Mononuclear cell (primary cell): ENCODE data around the gene CARNS1. TPM values are rescaled to one million over a fixed set of nuclear protein-coding genes. Genes with fewer than 3 reads are reported as not detected.
"Not testable (repeated sequence)": the region's sequence is repeated elsewhere in the genome, so short reads cannot be mapped to it uniquely, and the experiment has no call there.

Experiments used
- H3K27me3 ChIP-seq: 2 replicates; pipeline ENCODE4 v1.6.0; 2011; ENCODE audit warnings: low read length, control low read depth; ENCODE audit not compliant: insufficient read depth
- H3K4me1 ChIP-seq: 2 replicates; pipeline ENCODE4 v1.5.1; 2011; ENCODE audit warnings: mild to moderate bottlenecking, low read length, control low read depth; ENCODE audit not compliant: insufficient read depth
- H3K4me3 ChIP-seq: 2 replicates; pipeline ENCODE4 v1.5.1; 2011; ENCODE audit warnings: mild to moderate bottlenecking, low read length, moderate library complexity
- H3K9me3 ChIP-seq: 2 replicates; pipeline ENCODE4 v1.5.1; 2011; ENCODE audit warnings: low read depth, mild to moderate bottlenecking, control low read depth, low read length
- total RNA-seq: library from RNA; depleted of rRNA; stranded (reverse); fragments of >200 nt; gene quantifications from one replicate; pipeline ENCODE4 v1.2.3, GENCODE V29; 2012

The CARNS1 gene
- total RNA-seq, 1 donor = 3.3 TPM

DNA sequence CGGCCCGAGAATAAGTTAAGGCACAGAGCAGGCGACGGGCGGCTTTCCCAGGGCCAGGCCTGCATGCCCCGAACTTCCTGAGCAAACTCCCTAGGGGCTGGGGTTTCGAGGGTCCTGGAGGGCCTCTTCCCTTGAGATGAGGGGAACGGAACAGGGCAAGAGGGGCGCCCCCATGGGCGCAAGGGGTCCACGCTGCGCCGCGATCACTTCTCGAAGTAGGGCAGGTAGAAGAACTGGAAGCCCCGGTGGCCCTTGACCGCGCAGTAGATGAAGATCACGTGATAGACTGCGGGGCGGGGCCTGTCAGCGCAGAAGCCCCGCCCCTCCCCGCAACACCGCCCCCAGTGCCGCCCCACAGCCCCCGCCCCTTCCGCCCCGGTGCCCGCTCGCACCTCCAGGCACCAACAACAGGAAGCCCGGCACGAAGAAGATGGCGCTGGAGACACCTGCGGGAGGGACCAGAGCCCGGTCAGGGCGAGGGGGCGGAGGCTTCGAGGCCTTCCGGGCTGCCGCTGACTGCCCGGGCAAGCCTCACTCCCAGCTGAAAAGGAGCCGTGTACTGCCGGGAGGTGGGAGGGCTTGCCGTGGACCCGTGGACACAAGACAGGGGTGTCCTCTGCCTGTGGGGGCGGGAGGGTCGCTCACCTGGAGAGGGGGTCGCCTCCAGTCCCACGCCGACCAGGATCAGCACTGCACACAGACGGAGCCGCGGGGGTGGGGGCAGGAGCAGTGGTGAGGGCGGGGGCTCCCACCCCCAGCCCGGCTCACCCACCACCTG, 49.1 kb downstream of the CARNS1 start:
- peak overlapping the region; percentile 59 for H3K4me3 ChIP-seq
- H3K4me1 ChIP-seq = peaks cover 59% of the 10 kb centered on the region
- no peaks in the 10 kb centered on the region for H3K9me3 ChIP-seq
- H3K27me3 ChIP-seq = no peaks in the 10 kb centered on the region

DNA sequence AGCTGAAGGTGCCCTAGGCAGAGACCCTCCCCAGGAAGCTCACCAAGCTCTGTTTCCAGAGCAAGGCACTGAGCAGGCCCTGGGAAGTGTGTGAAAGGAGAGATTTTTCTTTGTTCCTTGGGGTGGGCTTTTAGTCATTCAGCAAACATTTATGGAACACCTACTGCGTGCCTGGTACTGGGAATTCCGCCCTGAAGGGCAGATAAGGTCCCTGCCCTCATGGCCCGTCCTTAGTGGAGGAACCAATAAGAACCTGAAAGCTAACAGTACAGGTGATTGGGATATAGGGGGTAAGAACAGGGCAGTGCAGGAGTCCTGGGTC, 49.7 kb downstream of the CARNS1 start:
- peaks cover 60% of the 10 kb centered on the region for H3K4me1 ChIP-seq
- no peaks in the 10 kb centered on the region for H3K27me3 ChIP-seq
- peak overlapping the region; percentile 59 for H3K4me3 ChIP-seq
- no peaks in the 10 kb centered on the region for H3K9me3 ChIP-seq

DNA sequence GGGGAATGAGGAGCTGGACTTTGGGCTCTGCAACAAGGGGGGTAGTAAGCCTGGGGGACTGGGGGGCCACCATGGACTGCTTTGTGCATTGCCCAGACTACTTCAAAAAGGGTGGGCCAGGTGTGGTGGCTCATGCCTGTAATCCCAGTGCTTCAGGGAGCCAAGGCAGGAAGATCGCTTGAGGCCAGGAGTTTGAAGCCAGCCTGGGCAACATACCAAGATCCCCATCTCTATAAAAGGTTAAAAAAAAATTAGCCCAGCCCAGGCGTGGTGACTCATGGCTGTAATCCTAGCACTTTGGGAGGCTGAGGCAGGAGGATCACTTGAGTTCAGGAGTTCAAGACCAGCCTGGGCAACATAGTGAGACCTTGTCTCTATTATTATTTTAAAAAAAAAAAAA, 50.1 kb downstream of the CARNS1 start:
- H3K9me3 ChIP-seq, H3K27me3 ChIP-seq: not testable (repeated sequence)
- Histone ChIP-seq H3K4me1 (peaks cover 60% of the 10 kb centered on the region), H3K4me3 (peak overlapping the region; percentile 59)

DNA sequence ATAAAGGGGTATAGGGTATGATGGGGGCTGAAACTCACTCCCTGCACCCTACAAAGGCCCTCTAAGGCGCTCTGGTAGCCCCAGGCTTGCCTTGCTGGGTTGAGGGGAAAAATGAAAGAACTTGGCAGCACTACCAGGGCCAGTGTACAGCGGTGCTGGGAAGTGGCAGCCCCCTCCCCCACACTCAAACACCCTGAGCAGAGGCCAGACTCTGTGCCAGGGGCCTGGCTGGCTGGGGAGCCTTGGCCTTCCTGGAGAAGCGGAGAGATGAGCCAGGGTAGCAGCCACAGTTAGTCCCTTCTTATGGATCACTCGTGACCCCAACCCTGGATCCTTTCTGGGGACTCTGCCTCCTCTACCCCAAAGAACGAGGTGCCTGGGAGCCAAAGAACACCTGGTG, 50.9 kb downstream of the CARNS1 start:
- Histone ChIP-seq H3K9me3 (no peaks in the 10 kb centered on the region), H3K27me3 (no peaks in the 10 kb centered on the region), H3K4me1 (peaks cover 56% of the 10 kb centered on the region), H3K4me3 (no peak overlapping the region)

DNA sequence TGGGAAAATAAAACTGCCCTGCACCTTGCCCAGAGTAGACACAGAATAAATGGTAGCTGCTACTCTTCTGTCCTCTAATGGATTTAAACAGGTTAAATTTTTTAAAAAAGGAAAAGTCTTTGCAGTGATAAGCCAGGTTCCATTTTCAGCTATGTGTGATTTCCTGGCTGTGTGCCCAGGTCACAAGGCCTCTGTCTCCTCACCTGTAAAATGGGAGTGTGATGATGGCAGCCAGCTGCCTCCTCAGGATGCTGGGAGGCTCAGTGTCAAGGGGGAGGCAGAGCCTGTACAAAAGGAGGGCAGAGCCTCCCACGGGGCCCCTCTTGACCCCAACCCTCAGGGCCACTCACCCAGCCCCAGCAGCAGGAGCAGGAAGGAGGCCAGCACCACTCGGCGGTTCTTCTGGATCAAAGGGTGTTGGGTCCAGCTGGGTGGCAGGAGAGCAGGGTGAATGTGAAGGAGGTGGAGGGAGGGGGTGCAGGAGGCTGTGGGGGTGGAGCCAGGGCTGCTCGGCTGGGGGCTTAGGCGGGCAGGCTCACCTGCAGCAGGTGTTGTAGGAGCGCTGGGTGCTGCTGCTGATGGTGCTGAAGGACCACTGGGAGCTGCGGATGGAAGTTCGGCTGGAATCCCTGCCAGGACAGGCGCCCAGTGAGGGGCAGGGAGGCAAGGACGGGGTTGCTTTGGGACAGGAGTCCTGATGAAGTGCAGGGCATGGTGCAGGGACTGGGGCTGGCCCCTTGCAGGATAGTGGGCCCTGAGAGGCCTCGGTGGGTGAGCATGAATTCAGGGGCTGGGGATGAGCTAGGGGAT, 51.7 kb downstream of the CARNS1 start:
- Histone ChIP-seq H3K27me3 (no peaks in the 10 kb centered on the region), H3K4me1 (peaks cover 56% of the 10 kb centered on the region), H3K4me3 (no peak overlapping the region), H3K9me3 (no peaks in the 10 kb centered on the region)

DNA sequence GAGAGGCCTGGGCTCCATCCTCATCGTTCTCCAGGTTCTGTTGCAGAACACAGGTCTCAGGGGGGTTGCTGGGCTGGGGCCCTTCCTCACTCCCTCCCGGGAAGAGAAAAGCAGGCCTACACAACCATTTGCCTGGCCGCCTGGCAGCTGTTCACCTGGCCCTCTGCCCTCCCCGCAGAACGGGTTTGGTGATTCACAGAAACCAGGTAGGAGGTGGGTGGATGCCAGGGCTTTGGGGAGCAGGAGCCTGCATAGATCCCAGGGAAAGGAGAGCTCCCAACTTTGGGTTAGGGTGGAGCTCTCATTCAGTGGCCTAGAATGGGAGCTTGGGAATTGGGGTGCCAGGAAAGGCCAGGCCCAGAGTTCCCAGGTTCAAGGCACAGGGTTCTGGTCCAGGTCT, 52.6 kb downstream of the CARNS1 start:
- Histone ChIP-seq H3K4me1 (peaks cover 56% of the 10 kb centered on the region), H3K9me3 (no peaks in the 10 kb centered on the region), H3K4me3 (peak overlapping the region; percentile 62), H3K27me3 (no peaks in the 10 kb centered on the region)

DNA sequence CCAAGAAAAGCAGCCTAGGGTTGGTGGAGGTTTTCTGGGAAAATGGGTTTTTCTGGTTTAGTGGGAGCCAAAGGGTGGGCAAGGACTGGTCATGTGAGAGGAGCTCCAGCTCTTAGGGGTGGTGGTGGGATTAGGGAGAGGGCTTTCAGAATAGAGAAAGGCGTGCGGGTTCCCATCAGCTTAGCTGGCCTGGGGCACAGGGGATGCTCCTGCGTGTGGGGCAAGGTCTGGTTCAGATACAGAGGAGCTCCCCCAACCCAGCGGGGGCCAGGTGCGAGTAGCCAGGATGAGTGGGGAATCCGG, 52.9 kb downstream of the CARNS1 start:
- H3K27me3 ChIP-seq = no peaks in the 10 kb centered on the region
- no peaks in the 10 kb centered on the region for H3K9me3 ChIP-seq
- peaks cover 53% of the 10 kb centered on the region for H3K4me1 ChIP-seq
- peak overlapping the region; percentile 62 for H3K4me3 ChIP-seq

DNA sequence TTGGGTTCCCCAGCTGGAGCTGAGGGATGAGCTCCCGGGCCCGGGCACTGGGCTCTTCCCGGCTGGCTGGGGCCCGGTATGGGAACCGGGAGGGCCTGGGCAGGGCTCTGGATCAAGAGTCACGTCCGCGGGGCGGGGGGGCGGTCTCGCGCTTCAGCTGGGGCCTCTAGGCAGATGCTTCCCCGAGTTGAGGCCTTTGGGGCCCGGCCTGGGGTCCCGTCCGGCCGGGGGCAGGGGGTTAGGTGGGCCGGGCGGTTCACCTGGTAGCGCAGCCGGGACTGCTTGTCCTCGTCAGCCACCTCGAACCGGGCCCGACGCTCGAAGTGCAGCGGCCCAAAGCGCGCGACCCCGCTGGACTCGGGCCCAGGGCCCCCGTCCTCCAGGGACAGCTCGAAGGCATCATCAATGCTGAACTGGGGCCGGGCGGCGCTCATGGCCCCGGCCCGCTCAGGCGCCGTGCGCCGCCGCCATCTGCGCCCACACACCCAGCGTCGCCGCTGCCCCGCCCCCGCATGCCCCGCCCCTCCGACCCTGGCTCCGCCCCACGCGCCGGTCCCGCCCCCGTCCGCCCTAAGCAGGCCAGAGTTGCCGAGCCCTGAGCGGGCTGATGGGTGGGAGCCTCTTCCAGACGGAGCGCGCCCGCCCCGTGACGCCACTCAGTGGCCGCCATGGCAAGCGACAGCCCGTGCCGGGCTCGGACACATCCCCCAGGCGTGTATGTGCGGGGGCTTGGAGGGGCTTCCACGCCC, 53.5 kb downstream of the CARNS1 start, which contains the start of gene TMEM134:
Gene TMEM134 (minus strand): TSS at position 493 of the 749 bp plus-strand sequence. CDS start 59 bp downstream, at position 434.
- Histone ChIP-seq H3K9me3 (no peaks in the 10 kb centered on the region), H3K27me3 (no peaks in the 10 kb centered on the region), H3K4me1 (peaks cover 48% of the 10 kb centered on the region), H3K4me3 (peak within 1 kb of the TSS; percentile 62)

DNA sequence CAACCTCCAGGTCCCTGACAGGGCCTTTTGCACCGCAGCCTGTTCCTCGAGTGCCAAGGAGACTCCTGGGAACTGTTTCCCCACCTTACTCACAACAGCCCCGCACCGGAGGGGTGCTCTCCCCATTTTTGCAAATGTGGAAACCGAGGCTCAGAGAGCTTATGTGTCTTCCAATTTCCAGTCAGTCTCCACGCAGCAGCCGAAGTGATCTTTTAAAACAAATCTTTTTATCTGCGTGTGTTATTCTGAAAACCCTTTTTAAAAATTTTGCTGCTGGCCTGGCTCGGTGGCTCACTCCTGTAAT, 54.0 kb downstream of the CARNS1 start:
- Histone ChIP-seq H3K27me3 (no peaks in the 10 kb centered on the region), H3K4me1 (peaks cover 42% of the 10 kb centered on the region), H3K9me3 (no peaks in the 10 kb centered on the region), H3K4me3 (peak overlapping the region; percentile 51)

DNA sequence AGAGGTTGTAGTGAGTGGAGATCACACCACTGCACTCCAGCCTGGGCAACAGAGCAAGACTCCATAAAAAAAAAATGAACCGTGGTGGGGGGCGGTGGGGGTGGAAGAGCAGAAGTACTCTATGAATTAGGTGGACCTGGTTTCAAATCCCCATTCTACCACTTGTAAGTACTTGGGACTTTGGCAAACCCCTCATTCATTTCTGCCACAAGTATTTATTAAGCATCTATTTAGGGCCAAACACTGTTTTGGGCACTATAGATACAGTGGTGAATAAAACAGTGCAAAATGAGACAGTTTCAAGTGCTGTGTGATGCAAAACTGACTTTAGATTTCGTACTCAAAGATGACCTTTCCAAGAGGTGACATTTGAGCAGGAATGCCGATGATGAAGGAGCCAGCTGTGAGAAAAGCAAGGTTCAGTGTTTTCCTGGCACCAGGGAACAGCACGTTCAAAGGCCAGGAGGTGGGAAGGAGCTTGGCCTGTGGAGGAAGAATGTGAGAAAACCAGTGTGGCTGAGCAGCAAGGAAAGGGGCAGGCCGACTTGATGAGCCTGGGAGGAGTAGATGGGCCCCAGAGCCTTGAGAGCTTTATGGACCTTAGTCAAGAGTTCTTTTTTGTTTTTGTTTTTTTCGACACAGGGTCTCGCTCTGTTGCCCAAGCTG, 55.0 kb downstream of the CARNS1 start:
- no peak overlapping the region for H3K4me3 ChIP-seq
- no peaks in the 10 kb centered on the region for H3K27me3 ChIP-seq
- H3K9me3 ChIP-seq = no peaks in the 10 kb centered on the region
- peaks cover 37% of the 10 kb centered on the region for H3K4me1 ChIP-seq

DNA sequence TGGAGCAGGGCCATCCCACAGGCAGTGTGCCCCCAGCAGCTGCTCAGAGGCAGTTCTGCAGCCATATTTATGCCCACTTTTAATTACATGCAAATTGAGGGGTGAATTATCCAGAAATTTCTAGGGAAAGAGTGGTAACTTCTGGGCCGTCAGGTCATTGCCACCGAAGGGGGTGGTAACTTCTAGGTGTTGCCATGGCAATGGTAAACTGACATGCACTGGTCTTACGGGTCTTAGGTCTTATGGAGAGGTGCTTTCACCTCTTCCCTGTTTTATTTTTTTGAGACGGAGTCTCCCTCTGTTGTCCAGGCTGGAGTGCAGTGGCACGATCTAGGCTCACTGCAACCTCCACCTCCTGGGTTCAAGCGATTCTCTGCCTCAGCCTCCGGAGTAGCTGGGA, 57.4 kb downstream of the CARNS1 start:
- no peaks in the 10 kb centered on the region for H3K27me3 ChIP-seq
- H3K9me3 ChIP-seq = no peaks in the 10 kb centered on the region
- no peak overlapping the region for H3K4me3 ChIP-seq
- H3K4me1 ChIP-seq = peaks cover 16% of the 10 kb centered on the region

Other genes starting within 250 kb of the CARNS1 start
- 185 TPM for gene GRK2, start 149.2 kb upstream of the CARNS1 start, total RNA-seq
- 48.4 TPM for gene ANKRD13D, start 126.4 kb upstream of the CARNS1 start, total RNA-seq
- 4.6 TPM for gene SSH3, start 112.1 kb upstream of the CARNS1 start, total RNA-seq
- 33.9 TPM for gene POLD4, start 62.1 kb upstream of the CARNS1 start, total RNA-seq
- gene CLCF1, start 42.1 kb upstream of the CARNS1 start, total RNA-seq = 11.0 TPM
- 7.8 TPM for gene RAD9A, start 23.7 kb upstream of the CARNS1 start, total RNA-seq
- gene PPP1CA, start 13.8 kb upstream of the CARNS1 start, total RNA-seq = 126 TPM
- gene TBC1D10C, start 11.6 kb upstream of the CARNS1 start, total RNA-seq = 51.6 TPM
- gene RPS6KB2, start 12.8 kb downstream of the CARNS1 start, total RNA-seq = 52.1 TPM
- gene PTPRCAP, start 22.0 kb downstream of the CARNS1 start, total RNA-seq = 137 TPM
- gene CORO1B, start 27.8 kb downstream of the CARNS1 start, total RNA-seq = 28.1 TPM
- gene GPR152, start 37.1 kb downstream of the CARNS1 start, total RNA-seq = not detected
- 2.6 TPM for gene CABP4, start 39.7 kb downstream of the CARNS1 start, total RNA-seq
- 18.4 TPM for gene TMEM134, start 53.6 kb downstream of the CARNS1 start, total RNA-seq
- 77.2 TPM for gene AIP, start 67.3 kb downstream of the CARNS1 start, total RNA-seq
- gene PITPNM1, start 89.7 kb downstream of the CARNS1 start, total RNA-seq = 62.0 TPM
- 9.7 TPM for gene CDK2AP2, start 92.5 kb downstream of the CARNS1 start, total RNA-seq
- gene CABP2, start 107.8 kb downstream of the CARNS1 start, total RNA-seq = not detected
- 294 TPM for gene GSTP1, start 168.1 kb downstream of the CARNS1 start, total RNA-seq
- 90.1 TPM for gene NDUFV1, start 191.3 kb downstream of the CARNS1 start, total RNA-seq
- 2.3 TPM for gene NUDT8, start 214.3 kb downstream of the CARNS1 start, total RNA-seq
- not detected for gene TBX10, start 224.1 kb downstream of the CARNS1 start, total RNA-seq
- gene ACY3, start 235.1 kb downstream of the CARNS1 start, total RNA-seq = 0.31 TPM